GM21423 (cell line): ENCODE measurements around the gene PDE5A.

Experiments
- ATAC-seq: cut with Tn5 transposase; IDR thresholded peaks from one replicate; pipeline ENCODE4 v1.9.1; 2021; ENCODE audit warnings: mild to moderate bottlenecking, moderate library complexity; ENCODE audit not compliant: unreplicated experiment

PDE5A gene

DNA sequence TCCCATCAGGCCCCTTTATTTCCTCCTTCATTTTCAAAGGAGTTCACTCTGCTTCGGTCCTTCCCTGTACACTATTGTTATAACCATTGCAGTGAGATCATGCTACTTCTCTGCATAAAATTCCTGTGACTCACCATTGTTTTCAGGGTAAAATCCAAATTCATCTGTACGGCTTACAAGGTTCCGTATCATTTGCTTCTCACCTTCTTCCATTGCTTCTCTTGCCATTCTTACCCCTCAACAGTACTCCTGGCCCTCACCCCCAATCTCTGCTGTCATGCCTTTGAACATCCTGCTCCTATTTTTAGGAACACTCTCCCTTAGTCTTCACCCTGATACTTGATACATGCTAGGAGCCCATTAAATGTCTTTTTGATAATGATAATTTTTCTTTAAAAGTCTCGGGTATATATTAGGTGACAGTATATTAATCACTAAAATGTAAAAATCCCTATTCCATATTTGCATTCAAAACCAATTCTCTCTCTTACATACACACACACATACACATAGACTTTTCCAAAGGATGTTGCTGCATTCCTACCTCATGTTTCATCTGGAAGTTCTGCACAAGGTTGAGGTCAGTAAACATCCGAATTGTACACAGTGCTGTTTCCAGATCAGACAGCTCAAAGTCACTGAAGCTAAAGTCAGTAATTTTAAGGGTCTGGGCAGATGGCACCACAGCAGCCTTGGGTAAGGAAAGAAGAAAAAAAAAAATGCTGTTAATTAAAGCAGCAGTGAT is 103.4 kb downstream of the PDE5A start:
- no peak for ATAC-seq

DNA sequence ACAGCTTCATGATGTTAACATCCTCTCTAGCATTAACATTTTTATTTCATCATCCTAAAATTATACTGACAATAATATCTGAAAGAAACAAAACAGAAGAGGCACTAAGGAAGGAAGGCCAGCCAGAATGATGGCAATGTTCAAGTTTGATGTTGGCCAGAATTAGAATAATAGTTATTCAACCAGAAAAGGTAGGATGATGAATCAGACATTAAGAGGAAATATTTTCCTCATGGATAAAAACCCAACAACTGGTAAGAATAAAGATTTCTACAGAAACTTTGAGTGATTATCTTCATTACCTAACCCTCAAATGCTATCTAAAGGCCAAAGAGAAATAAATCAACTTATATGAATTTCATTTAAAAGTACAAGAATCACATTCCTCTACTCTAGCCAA is 105.2 kb downstream of the PDE5A start:
- ATAC-seq = no peak

DNA sequence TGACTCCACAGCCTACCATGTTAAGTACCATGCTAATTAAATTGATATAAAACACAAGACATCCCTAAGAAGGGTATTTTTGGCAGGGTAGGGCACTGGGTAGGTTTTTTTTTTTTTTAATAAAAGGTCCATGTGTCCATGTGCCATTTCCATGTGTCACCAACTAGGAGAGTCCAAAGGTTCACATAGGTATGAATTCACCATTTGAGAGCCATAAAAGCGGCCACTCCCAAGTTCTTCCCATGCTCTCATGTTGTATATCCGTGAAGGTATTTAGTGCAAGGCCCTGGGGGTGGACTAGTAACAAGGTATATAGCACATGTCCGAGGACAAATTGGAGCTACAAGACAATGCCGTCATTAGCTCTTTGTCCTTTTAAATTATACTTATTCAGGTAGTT is 107.3 kb downstream of the PDE5A start:
- ATAC-seq = no peak

DNA sequence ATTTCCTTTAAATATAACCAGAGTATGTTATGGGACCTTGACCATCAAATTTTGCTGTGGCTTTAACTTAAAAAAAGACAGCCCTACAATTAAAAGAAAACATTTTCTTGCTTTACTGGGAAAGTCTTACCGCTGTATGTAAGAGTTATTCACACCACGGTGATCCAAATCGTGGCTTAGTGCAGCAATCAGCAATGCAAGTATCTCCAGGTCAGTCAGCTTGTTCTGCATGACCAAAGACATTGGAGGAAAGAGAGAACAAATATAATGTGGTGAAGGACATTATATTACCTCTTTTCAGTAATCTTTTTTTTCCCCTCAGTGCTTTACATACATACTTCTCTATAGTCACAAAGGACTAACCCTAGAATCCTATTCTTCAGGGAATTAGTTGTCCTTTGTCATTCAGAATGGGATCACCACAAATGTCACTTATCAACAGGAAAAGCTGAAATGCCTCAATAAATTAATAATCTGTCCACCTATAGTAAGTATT is 109.6 kb downstream of the PDE5A start:
- ATAC-seq = no peak

DNA sequence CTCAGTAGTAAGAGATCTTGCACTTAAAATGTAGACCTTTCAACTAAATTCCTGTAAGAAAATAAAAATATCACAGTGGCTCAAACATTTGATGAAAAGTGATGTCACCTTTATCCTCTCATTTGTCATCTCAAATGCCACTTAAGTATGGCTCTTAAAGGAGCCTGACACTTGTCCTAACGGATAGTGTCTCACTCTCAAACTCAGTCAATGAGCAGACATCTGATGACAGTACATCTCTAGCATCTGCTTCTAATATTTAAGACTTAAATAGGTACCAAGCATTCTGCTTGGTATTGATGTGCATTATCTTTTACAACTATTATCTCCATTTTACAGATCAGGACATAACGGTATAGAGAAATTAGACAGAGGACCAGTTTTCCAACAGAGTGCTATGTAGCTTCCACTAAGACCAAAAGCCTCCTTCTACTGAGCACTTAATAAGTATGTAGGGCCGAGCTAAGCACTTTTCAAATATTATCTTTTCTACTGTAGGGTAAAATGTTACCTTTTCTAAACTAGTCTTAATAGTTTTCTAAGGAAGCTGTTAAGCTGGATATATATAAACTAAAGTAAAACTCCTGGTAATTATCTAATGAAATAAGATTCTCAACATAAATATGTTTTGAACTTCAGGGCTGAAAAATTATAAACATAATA is 110.2 kb downstream of the PDE5A start:
- no peak for ATAC-seq

DNA sequence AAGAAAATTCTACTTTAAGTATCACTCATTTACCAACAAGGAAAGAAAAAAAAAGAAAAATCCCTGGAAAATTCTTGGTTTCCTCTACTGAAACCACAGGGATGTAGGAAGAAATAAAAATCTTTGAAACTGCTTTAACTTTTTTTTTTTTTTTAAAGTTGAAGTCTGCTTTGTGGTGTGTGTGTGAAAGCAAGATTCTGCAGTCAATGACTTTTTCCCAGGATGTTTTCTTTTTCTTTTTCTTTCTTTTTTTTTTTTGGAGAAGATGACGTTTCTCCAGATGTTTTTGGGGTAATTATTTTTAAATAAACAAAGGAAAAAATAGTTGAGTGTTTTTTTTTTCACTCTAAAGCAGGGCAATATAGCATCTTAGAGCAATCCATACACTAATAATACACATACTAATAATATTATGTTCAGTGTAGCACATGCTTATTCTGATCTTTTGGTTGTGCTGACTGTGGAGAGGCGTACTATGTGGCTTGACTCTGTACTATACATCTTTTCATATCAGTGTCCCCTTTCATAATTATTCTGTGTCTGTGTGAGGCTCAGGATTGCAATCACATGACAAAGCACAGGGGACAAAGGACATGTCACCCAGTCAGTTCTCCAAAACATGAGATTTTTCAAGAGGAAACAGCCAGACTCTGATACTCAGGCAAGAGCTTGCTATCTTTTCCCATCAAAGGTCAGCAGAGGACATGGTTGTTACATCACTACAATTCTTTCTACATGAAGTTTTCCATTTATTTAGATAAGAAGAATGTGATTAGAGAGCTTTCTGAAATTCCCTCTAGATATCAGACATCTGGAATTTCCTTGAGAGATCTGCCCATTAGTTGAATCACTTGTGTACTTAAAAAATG is 111.0 kb downstream of the PDE5A start:
- ATAC-seq = no peak

DNA sequence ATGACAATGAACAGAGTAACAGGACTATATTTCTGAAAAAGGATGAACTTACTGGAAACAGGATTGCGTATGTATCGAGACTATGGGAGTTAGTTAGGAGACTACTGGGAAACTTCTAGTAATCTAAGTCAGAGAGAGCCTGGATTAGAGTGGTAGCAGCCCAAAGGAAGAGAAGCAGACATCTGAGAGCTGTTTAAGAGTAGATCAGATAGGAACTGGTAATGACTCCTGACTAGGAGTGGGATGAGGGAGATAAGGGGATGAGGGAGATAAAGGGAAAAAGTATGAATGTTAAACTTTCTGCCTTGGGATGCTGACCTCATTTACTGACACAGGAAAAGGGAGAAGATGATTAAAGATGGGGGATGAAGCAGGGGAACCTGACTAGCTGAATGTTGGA is 116.2 kb downstream of the PDE5A start:
- ATAC-seq = no peak

DNA sequence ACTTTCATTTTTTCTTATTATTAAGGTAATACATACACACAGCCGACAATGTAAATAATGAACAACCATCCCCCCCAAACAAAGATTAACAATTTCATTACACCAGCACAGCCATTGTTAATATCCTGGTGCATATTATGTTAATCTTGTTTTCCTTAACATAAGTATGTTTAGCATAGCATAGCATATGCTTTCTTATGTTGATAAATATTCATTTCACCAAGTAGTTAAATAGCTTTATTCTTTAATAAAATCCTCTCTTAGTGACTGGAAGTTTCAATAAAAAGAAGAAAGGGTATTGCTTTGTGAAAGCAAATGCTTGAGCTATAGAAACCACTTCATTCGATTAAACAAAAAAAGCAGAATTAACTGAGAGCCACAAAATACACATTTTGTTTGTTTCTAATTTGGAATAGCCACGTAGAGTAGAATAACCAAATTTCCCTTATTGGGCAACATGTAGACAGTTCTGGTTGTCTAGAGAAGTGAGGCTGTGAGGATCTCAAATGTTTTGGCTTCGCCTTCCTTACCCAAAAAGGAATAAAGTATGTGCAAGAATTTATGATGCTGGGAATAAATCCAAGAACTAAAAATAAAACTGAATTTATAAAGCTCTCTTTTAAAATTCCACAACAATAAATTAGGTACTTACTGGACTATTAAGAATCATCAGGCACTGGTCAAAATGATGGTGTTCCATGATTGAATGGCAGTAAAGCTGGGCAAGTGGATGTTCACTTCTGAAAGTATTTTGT is 118.0 kb downstream of the PDE5A start:
- no peak for ATAC-seq

DNA sequence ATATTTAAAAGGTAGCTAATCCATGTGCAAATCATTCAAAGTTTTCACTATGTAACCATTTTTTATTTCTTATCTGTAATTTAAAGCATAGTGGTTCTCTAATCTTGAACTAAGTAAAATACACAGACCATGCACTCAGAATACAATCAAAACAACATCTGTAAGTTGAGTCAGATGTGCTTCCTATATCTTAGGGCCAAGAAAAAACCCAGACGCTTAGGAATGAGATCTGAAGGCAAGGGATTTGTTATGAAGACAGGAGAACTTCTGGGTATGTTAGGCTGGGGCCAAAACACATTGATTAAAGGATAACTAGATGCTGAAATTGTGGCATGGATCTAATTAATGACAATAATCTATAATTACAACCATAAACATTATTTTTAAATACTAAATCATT is 120.3 kb downstream of the PDE5A start:
- no peak for ATAC-seq

DNA sequence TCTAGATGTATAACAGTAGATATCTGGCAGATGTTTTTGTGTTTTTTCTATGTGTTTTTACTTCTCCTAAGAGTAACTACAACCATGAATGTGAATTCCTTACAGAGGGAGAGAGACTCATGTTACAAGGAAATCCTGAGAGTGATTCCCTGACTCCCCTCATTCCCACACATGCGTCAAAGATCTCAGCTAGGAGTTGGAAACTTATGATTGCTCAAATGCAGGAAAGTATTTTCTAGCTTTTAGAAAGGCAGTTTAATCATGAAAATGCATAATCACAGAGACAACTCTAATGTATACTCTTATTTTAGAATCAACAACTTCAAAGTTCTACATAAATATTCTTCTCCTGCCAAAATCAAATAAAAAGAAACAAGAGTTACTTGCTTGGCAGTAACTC is 121.8 kb downstream of the PDE5A start:
- ATAC-seq = no peak

DNA sequence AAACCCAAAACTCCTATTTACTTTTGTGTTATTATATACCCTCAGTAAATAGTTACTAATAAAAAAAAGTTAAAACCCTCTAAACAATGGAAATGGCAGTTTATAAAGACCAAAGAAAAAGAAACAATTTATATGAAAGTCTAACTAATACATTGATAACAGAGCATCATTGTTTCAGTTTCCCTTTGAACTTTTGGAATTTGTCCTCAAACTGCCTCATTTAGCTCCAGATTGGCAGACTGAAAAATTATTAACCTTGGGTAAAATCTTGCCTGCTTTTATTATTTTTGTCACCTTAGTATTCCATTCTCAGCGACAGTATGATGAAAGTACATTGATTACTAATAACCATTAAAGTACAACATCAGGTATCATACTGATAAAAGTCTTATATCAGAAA is 124.0 kb downstream of the PDE5A start:
- no peak for ATAC-seq

DNA sequence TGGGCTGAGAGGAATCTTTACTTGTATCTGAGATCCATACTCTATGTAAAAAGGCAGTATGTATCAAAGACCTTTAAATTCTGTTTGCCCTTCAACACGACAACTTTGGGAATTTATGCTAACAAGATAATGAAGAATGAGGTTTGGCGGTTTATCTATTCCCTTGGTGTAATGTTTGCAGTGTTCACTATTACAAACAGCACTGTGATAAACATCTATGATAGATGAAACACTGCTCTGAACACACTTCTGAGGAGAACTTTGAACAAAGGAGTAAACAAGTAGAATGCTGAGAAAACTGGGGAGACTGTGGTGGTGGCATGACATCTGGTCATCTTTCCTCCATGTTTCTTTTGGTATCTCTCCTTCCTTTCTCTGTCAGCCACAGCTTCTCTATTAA is 126.9 kb downstream of the PDE5A start:
- no peak for ATAC-seq

DNA sequence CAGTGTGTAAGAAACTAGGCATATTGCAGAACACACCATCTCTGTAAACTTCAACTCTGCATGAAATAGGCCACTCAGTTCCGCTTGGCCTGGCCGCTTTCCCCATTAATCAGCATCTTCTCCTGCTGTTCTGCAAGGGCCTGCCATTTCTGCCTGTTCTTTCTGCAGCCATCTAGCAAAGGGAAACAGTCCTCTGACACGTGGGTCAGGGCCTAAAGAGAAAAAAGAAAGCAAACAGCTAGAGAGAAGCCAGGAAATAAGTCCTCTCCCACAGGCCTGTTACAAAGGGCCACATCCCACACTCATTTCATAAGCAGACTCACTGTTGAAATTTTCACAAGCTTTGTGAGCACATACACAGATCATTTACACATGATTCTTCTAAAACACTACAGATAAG is 130.1 kb downstream of the PDE5A start:
- no peak for ATAC-seq

DNA sequence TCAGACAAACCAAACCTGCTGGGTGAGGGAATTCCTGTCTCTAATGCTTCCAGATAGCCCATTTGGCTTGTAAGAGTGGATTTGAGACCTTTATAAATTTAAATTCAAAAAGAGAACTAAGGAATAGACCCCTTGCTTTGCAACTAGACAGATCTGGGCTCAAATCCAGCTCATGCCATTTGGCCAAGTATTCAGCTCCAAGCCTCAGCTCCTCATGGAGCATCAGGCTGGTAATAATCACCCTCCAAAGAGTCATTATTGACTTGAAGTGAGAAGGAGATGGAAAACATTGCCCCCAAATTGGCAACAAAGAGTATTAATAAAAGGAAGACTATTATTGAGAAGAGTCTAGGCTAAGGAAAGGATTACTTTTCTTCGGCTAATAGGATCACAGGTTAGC is 134.7 kb downstream of the PDE5A start:
- no peak for ATAC-seq

DNA sequence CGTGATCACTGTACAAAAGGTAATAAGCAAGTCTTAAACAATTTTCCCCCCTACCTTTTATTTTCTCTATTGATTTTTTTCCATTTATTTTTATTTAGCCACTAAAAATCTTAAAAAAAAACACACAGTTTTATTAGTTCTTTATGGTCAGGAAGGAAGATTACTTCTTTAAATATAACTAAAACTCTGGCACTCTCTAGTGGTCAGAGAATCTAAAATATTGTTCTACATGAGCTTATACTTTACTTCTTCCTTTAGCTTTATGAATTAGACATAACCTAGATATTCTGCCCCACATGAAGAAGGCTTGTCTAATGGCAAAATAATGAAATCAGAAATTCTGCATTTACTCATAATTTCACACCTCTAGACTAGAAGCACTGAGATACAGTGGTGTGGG is 135.2 kb downstream of the PDE5A start:
- no peak for ATAC-seq

DNA sequence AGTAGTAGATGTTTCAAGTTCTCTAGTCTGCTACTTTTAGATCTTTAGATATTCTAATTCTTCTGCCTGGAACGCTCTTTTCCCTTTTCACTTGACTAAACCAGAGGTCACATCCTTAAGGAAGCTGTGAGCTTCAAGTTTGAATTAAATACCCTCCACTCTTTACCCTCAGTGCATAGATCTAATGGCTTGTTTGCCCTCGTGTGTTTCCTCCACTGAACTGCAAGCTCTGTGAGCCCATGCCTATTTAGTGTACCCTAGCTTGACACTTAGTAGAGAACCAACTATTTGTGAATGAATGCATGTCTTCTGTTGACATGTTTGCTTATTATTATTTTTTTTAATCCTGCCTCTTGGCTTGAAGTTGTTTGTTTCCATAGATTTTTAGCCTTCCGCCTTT is 138.3 kb downstream of the PDE5A start:
- ATAC-seq = no peak

DNA sequence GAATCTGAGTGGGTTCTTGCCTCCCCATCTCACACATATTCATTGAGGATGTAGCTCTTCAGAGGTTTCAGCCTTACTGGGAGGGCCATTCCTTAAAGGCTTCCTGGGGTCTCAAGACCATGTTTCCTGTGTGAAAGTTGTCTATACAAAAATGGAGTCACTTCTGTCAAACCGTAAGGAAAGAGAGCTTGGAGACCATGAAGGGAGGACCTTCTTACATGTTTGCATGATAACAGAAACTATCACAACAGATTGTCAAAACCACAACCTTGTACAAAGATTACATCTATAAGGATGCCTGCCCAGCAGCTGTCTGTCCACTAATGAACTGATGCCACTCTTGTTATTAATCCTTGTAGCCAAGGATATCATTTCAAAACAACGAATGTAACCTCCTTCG is 139.3 kb downstream of the PDE5A start:
- ATAC-seq = no peak

DNA sequence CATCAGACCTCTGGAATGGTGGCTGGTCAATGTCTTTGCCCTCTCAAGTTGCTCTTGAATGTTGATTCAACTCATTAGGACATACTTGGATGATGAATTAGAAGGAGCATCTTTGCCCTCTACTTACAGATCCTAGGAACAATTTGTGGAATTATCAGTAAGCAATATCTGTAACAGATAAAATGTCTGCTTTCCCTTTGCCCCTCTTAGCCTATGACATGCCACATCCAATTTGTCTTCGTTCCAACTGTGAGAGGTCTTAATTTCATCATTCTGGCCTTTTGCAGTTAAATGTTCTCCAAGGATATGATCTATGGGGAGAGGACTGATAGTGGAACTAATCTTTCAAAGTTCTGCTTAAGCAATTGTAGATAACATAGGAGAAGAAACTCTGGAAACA is 148.3 kb downstream of the PDE5A start:
- ATAC-seq = no peak

DNA sequence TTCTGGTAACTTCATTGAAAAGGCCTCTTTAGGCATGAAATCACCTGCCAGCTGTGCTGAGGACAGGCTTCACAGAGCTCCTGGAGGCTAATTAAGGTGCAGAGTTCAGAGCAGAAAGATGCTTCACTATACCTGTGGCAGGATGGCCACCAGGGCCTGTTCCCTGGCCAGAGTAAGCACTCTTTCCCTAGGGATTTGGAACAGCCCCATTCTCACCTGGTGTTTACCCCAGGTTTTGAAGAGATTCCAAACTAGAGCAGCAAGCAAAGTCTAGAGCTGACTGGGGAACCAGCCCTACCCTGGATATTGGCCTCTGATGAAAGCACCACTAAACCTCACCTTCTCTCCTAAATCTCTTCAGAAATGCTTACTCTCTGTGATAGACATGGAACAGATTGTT is 148.8 kb downstream of the PDE5A start:
- ATAC-seq = no peak

DNA sequence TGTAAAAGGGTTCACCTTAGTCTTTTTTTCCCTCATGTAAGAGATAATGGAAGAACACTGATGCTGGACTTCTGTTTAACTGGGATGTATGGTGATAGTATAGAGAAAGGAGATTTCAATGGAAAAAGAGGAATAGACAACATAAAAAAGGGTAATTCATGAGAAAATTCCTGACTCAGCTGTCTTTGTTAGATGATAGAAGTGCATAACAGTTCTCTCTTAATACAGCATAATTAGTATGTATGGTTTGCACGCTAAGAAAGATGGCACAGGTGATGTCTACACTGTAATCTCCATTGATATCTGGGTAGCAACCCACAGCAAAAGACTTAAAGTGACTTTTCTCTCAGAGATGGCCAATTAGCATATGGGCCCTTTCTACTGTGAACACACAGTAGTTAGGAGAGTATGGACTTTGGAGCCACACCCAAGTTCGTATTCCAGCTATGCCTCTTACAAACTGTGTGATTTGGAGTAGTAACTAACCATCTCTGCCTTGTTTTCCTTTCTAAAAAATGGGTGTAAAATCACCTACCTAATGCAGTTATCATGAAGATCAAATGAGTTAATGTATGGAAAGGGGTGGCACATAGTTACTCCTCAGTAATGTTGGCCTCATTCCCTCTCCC is 149.3 kb downstream of the PDE5A start:
- no peak for ATAC-seq
